Measurements from ENCODE around the gene ARHGAP22.

- TF ChIP-seq, protein P1, sequence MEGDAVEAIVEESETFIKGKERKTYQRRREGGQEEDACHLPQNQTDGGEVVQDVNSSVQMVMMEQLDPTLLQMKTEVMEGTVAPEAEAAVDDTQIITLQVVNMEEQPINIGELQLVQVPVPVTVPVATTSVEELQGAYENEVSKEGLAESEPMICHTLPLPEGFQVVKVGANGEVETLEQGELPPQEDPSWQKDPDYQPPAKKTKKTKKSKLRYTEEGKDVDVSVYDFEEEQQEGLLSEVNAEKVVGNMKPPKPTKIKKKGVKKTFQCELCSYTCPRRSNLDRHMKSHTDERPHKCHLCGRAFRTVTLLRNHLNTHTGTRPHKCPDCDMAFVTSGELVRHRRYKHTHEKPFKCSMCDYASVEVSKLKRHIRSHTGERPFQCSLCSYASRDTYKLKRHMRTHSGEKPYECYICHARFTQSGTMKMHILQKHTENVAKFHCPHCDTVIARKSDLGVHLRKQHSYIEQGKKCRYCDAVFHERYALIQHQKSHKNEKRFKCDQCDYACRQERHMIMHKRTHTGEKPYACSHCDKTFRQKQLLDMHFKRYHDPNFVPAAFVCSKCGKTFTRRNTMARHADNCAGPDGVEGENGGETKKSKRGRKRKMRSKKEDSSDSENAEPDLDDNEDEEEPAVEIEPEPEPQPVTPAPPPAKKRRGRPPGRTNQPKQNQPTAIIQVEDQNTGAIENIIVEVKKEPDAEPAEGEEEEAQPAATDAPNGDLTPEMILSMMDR (IDR thresholded peaks at IDR 0.05 in 2 of 3, conservative IDR thresholded peaks at IDR 0.05 in 1 of 3; ENCODE audit: borderline replicate concordance in 1 of 3, insufficient read depth in 1 of 3, low read depth in 2 of 3, low read length in 2 of 3), result no peak
- no peak for TF ChIP-seq TCF7L2 (IDR thresholded peaks at IDR 0.05; ENCODE audit: borderline replicate concordance, extremely low read depth, insufficient read depth, insufficient read length)
- no peak for TF ChIP-seq ZNF274 (IDR thresholded peaks at IDR 0.05; ENCODE audit: low read depth, low read length)
- no peak for TF ChIP-seq EZH2phosphoT487 (IDR thresholded peaks at IDR 0.05; ENCODE audit: borderline replicate concordance)
- TF ChIP-seq MAX (IDR thresholded peaks at IDR 0.05), result no peak
- TF ChIP-seq JUND (IDR thresholded peaks at IDR 0.05), result no peak
- TF ChIP-seq YY1 (IDR thresholded peaks at IDR 0.05; ENCODE audit: extremely low read depth, insufficient replicate concordance, low read depth, low read length), result no peak
- no peak for TF ChIP-seq POLR2A (IDR thresholded peaks at IDR 0.05; ENCODE audit: borderline replicate concordance, extremely low read depth, insufficient read depth, insufficient read length)
- TF ChIP-seq EZH2 (IDR thresholded peaks at IDR 0.05), result no peak
- TF ChIP-seq, protein P2, sequence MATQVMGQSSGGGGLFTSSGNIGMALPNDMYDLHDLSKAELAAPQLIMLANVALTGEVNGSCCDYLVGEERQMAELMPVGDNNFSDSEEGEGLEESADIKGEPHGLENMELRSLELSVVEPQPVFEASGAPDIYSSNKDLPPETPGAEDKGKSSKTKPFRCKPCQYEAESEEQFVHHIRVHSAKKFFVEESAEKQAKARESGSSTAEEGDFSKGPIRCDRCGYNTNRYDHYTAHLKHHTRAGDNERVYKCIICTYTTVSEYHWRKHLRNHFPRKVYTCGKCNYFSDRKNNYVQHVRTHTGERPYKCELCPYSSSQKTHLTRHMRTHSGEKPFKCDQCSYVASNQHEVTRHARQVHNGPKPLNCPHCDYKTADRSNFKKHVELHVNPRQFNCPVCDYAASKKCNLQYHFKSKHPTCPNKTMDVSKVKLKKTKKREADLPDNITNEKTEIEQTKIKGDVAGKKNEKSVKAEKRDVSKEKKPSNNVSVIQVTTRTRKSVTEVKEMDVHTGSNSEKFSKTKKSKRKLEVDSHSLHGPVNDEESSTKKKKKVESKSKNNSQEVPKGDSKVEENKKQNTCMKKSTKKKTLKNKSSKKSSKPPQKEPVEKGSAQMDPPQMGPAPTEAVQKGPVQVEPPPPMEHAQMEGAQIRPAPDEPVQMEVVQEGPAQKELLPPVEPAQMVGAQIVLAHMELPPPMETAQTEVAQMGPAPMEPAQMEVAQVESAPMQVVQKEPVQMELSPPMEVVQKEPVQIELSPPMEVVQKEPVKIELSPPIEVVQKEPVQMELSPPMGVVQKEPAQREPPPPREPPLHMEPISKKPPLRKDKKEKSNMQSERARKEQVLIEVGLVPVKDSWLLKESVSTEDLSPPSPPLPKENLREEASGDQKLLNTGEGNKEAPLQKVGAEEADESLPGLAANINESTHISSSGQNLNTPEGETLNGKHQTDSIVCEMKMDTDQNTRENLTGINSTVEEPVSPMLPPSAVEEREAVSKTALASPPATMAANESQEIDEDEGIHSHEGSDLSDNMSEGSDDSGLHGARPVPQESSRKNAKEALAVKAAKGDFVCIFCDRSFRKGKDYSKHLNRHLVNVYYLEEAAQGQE (IDR thresholded peaks at IDR 0.05; ENCODE audit: low read depth), result no peak
- TF ChIP-seq SIN3A (IDR thresholded peaks at IDR 0.05; ENCODE audit: low read depth), result no peak
- TF ChIP-seq ELF1 (IDR thresholded peaks at IDR 0.05; ENCODE audit: borderline replicate concordance, low read depth), result no peak
Observed at GRCh38 chr10:48605786-48606529, 1.1 kb upstream of the ARHGAP22 start.

Measured in HCT116 (cell line).